Smooth muscle cell (in vitro differentiated cells): ENCODE results near the gene CISTR. TPM values are rescaled to one million over a fixed set of nuclear protein-coding genes. Genes with fewer than 3 reads are reported as not detected.

Experiments
- DNase-seq: peaks from one replicate; lab custom pipeline; 2025; ENCODE audit not compliant: unreplicated experiment; lab: John Stamatoyannopoulos, UW
- H2AFZ ChIP-seq: fragments of 200-600 bp; sonication (generic); 2 replicates; pipeline ENCODE4 v1.6.0; 2016; ENCODE audit warnings: antibody characterized with exemption, low read depth, mild to moderate bottlenecking
- H3F3A ChIP-seq: fragments of 200-600 bp; sonication (generic); 2 replicates; pipeline ENCODE4 v1.6.0; 2017; ENCODE audit warnings: antibody characterized with exemption, low read depth
- H3K27ac ChIP-seq: fragments of 200-600 bp; sonication (generic); 2 replicates; pipeline ENCODE4 v1.5.1; 2016; ENCODE audit warnings: low read depth, mild to moderate bottlenecking
- H3K27me3 ChIP-seq: fragments of 200-600 bp; sonication (generic); 2 replicates; pipeline ENCODE4 v1.6.1; 2016; ENCODE audit warnings: low read depth, mild to moderate bottlenecking
- H3K36me3 ChIP-seq: fragments of 200-600 bp; sonication (generic); 2 replicates; pipeline ENCODE4 v1.5.1; 2016; ENCODE audit warnings: low read depth
- H3K4me1 ChIP-seq: fragments of 200-600 bp; sonication (generic); 2 replicates; pipeline ENCODE4 v1.5.1; 2016; ENCODE audit warnings: low read depth
- H3K4me2 ChIP-seq: fragments of 200-600 bp; sonication (generic); 2 replicates; pipeline ENCODE4 v1.6.0; 2016; ENCODE audit warnings: mild to moderate bottlenecking
- H3K4me3 ChIP-seq: fragments of 200-600 bp; sonication (generic); 2 replicates; pipeline ENCODE4 v1.5.1; 2016; ENCODE audit warnings: mild to moderate bottlenecking
- H3K79me2 ChIP-seq: fragments of 200-600 bp; sonication (generic); 2 replicates; pipeline ENCODE4 v1.6.0; 2016; ENCODE audit warnings: low read depth, mild to moderate bottlenecking
- H3K9ac ChIP-seq: fragments of 200-600 bp; sonication (generic); 2 replicates; pipeline ENCODE4 v1.6.0; 2016; ENCODE audit warnings: low read depth
- H3K9me3 ChIP-seq: fragments of 200-600 bp; sonication (generic); replicated peaks from 2 replicates; pipeline ENCODE4 v1.5.1; 2016; ENCODE audit warnings: low read depth
- H4K20me1 ChIP-seq: fragments of 200-600 bp; sonication (generic); 2 replicates; pipeline ENCODE4 v1.6.0; 2016; ENCODE audit warnings: low read depth
- CTCF ChIP-seq: fragments of 200-600 bp; sonication (generic); IDR thresholded peaks from 2 replicates; pipeline ENCODE4 v1.5.1; 2017; ENCODE audit warnings: borderline replicate concordance, mild to moderate bottlenecking, antibody characterized with exemption; ENCODE audit not compliant: insufficient read depth, poor library complexity, severe bottlenecking
- WGBS: methylation state at CpG from one replicate; pipeline ENCODE4 v1.1.7; 2016; ENCODE audit warnings: low lambda C conversion rate; 5-methylcytosine and 5-hydroxymethylcytosine counted together
- polyA plus RNA-seq: library from polyadenylated mRNA; unstranded; fragments of >200 nt; fragmentation: Nextera tagmentation; extraction: Ambion mirVana; gene quantifications from 2 replicates; pipeline ENCODE4 v1.2.1, GENCODE V29; 2016
- total RNA-seq: library from RNA; depleted of rRNA; stranded (reverse); fragments of >200 nt; gene quantifications from 2 replicates; pipeline ENCODE4 v1.2.3, GENCODE V29; 2014

The CISTR gene
- total and polyA plus RNA-seq, 2 experiments from 2014 or later: not detected

GRCh38 chr12:53748072-53748840, 3.5 kb downstream of the CISTR start:
- TF ChIP-seq CTCF: no peak

GRCh38 chr12:53747095-53747494, 4.7 kb downstream of the CISTR start:
- peaks cover 30% of the 10 kb centered on the region for H3K4me1 ChIP-seq
- H3K27ac ChIP-seq: no peak overlapping the region
- peaks cover 79% of the 10 kb centered on the region for H3K27me3 ChIP-seq
- 41% methylated on average over 5 of the region's 5 CpGs for WGBS
- H3K9ac ChIP-seq: no peak overlapping the region
- no peaks in the 10 kb centered on the region for H3K36me3 ChIP-seq
- no peaks in the 10 kb centered on the region for H4K20me1 ChIP-seq
- no peak for TF ChIP-seq CTCF
- H3F3A ChIP-seq: no peaks in the 10 kb centered on the region
- H3K4me2 ChIP-seq: no peak overlapping the region
- no peak overlapping the region for H3K4me3 ChIP-seq
- H3K79me2 ChIP-seq: no peaks in the 10 kb centered on the region
- no peaks in the 10 kb centered on the region for H3K9me3 ChIP-seq
- no peak overlapping the region for H2AFZ ChIP-seq
- no peak for DNase-seq

More at GRCh38 chr12:53748072-53748840, 3.5 kb downstream of the CISTR start:
- Histone ChIP-seq H3K79me2 (no peaks in the 10 kb centered on the region), H3K4me2 (no peak overlapping the region), H3K4me1 (peaks cover 30% of the 10 kb centered on the region), H3K9ac (no peak overlapping the region), H3K27ac (no peak overlapping the region), H2AFZ (no peak overlapping the region), H3K9me3 (no peaks in the 10 kb centered on the region), H3F3A (no peaks in the 10 kb centered on the region), H4K20me1 (no peaks in the 10 kb centered on the region), H3K4me3 (no peak overlapping the region), H3K36me3 (no peaks in the 10 kb centered on the region), H3K27me3 (peaks cover 79% of the 10 kb centered on the region)
- 23% methylated on average over 22 of the region's 22 CpGs for WGBS
- no peak for DNase-seq

- Histone ChIP-seq H2AFZ (no peak overlapping the region), H3K9ac (no peak overlapping the region)
- WGBS: 3% methylated on average over 20 of the region's 20 CpGs
These were observed 5.1 kb downstream of the CISTR start for GRCh38 chr12:53746592-53747092.

More at GRCh38 chr12:53746592-53747092, 5.1 kb downstream of the CISTR start:
- Histone ChIP-seq H3K4me1 (peaks cover 27% of the 10 kb centered on the region), H3K36me3 (no peaks in the 10 kb centered on the region), H3K27me3 (peaks cover 79% of the 10 kb centered on the region), H3K27ac (no peak overlapping the region), H3K79me2 (no peaks in the 10 kb centered on the region), H3F3A (no peaks in the 10 kb centered on the region), H3K4me3 (no peak overlapping the region), H3K4me2 (no peak overlapping the region), H3K9me3 (no peaks in the 10 kb centered on the region), H4K20me1 (no peaks in the 10 kb centered on the region)
- peak; percentile 99 for TF ChIP-seq CTCF
- DNase-seq: peak; percentile 72
